Tibial nerve (tissue), 4 donors: Measurements from ENCODE around the gene PTPRM.

Experiments used
- EP300 ChIP-seq, 2 donors: sonication (generic); formaldehyde crosslinking; IDR thresholded peaks; one replicate each; pipeline ENCODE4 v1.6.1; 2017; ENCODE audit warnings: antibody characterized with exemption in 2 of 2, mild to moderate bottlenecking in 1 of 2
- POLR2A ChIP-seq, 2 donors: fragments of 450-650 bp; IDR thresholded peaks; one replicate each; pipeline ENCODE4 v1.6.1; 2017; ENCODE audit warnings: antibody characterized with exemption in 2 of 2, mild to moderate bottlenecking in 2 of 2, moderate library complexity in 2 of 2
- TF ChIP-seq, protein P1 (sequence below), 5 experiments: fragments of 200-600 bp in 3 of 5; fragments of 450-650 bp in 2 of 5; sonication (generic) in 3 of 5; IDR thresholded peaks; one replicate each; pipeline ENCODE4 v1.5.1; 2016 to 2019; ENCODE audit warnings: antibody characterized with exemption in 5 of 5, mild to moderate bottlenecking in 3 of 5, moderate library complexity in 2 of 5

DNA sequence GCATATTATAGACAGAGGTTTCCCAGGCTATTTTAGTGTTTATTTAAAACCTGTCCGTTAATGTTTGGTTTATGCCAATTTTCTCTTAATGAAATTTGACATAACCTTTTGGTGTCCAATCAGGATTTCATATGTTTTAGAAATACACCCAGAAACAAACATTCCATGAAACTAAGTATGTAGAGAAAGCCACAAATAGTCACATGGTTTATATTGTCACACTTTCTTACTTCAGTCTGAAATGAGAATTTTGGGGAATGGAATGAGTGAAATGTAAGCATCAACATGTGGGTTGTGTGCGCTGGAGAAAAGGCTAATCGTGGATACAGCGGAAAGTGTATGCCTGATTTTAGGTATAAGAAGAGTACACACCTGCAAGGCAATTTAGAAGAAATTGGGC, 765.2 kb downstream of the PTPRM start:
- TF ChIP-seq EP300 (IDR thresholded peaks at IDR 0.05) (no peak), POLR2A (IDR thresholded peaks at IDR 0.05) (no peak)
- TF ChIP-seq, protein P1, sequence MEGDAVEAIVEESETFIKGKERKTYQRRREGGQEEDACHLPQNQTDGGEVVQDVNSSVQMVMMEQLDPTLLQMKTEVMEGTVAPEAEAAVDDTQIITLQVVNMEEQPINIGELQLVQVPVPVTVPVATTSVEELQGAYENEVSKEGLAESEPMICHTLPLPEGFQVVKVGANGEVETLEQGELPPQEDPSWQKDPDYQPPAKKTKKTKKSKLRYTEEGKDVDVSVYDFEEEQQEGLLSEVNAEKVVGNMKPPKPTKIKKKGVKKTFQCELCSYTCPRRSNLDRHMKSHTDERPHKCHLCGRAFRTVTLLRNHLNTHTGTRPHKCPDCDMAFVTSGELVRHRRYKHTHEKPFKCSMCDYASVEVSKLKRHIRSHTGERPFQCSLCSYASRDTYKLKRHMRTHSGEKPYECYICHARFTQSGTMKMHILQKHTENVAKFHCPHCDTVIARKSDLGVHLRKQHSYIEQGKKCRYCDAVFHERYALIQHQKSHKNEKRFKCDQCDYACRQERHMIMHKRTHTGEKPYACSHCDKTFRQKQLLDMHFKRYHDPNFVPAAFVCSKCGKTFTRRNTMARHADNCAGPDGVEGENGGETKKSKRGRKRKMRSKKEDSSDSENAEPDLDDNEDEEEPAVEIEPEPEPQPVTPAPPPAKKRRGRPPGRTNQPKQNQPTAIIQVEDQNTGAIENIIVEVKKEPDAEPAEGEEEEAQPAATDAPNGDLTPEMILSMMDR (IDR thresholded peaks at IDR 0.05), result no peak
